Measurements from ENCODE around the gene CELF2. TPM values are rescaled to one million over a fixed set of nuclear protein-coding genes. Genes with fewer than 3 reads are reported as not detected.

CELF2 gene
- total RNA-seq, 2 donors from 2014 or later = 63.2 to 69.4 TPM

DNA sequence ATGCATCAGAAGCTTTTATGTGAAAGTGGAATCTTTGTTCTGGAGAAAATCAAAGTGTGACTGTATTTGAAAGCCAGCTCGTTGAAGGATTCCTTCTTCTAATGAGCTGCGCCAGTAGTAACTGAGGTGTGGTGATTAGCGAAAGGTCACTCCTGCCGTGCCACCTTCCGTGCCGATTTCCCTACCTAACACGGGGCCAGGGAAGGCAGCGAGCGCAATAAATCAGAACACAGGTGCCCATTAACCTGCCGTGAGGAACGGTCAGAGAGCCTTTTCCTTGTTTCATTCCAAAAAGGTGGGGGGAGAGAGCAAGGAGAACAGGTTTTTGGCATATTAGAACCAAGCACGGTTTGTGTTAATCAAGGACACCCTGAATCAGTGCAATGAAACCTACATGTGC, 258.0 kb downstream of the CELF2 start:
- TF ChIP-seq, protein P1, sequence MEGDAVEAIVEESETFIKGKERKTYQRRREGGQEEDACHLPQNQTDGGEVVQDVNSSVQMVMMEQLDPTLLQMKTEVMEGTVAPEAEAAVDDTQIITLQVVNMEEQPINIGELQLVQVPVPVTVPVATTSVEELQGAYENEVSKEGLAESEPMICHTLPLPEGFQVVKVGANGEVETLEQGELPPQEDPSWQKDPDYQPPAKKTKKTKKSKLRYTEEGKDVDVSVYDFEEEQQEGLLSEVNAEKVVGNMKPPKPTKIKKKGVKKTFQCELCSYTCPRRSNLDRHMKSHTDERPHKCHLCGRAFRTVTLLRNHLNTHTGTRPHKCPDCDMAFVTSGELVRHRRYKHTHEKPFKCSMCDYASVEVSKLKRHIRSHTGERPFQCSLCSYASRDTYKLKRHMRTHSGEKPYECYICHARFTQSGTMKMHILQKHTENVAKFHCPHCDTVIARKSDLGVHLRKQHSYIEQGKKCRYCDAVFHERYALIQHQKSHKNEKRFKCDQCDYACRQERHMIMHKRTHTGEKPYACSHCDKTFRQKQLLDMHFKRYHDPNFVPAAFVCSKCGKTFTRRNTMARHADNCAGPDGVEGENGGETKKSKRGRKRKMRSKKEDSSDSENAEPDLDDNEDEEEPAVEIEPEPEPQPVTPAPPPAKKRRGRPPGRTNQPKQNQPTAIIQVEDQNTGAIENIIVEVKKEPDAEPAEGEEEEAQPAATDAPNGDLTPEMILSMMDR (IDR thresholded peaks at IDR 0.05) = no peak
- Histone ChIP-seq H3K27ac (no peak overlapping the region), H3K9me3 (no peaks in the 10 kb centered on the region), H3K36me3 (peaks cover 77% of the 10 kb centered on the region), H3K4me3 (no peak overlapping the region), H3K27me3 (no peaks in the 10 kb centered on the region), H3K4me1 (peaks cover 0 to 3% of the 10 kb centered on the region in 2 donors)
- DNase-seq (ENCODE audit: low spot score) = peak; percentile 50

DNA sequence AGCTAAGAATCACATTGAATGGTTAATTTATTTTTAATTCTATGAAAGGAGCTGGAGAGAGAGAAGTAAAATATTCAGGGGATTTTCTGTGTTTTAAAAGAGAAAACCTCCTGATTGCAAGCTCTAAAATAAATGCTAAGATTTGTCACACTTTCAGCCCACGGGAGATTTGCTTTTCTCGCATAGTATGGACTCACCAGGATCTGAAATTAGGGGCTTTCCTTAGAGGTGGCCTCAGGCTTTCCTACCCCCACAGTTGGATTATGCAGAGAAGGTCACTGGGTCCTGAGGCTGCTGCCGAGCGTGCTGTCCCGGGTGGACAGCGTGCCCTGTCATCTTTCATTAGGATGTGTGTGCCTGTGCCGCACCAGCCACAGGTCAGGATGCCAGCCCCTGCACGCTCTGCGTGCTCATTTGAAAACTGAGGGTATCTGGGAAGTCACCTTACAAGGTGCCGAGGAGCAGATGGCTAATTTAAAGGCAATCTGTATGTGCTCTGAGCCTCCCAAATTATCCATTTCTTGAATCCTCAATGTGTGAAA, 258.8 kb downstream of the CELF2 start:
- DNase-seq (ENCODE audit: low spot score) = peak; percentile 23
- TF ChIP-seq, protein P1 (IDR thresholded peaks at IDR 0.05) = no peak
- H3K9me3 ChIP-seq = no peaks in the 10 kb centered on the region
- no peaks in the 10 kb centered on the region for H3K4me1 ChIP-seq
- H3K27ac ChIP-seq = no peak overlapping the region
- H3K27me3 ChIP-seq = no peaks in the 10 kb centered on the region
- peaks cover 79% of the 10 kb centered on the region for H3K36me3 ChIP-seq
- no peak overlapping the region for H3K4me3 ChIP-seq

DNA sequence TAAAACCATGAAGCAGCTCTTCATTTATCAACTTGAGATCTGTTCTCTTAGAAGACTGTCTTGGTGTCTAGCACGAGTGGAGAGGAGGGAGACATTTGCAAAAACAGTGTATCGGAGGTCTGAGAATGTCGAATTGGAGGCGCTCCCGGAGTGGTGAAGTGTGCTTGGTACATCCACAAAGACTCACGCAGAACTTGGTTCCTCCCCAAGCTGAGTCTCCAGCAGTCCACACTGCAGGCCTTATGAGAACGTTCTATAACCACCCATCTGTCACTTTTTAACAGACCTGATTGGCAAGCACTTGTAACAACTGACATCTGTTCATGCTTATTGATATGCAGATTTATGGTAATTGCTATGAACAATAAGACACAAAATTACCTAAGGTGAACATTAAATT, 261.6 kb downstream of the CELF2 start:
- no peaks in the 10 kb centered on the region for H3K9me3 ChIP-seq
- peaks cover 71% of the 10 kb centered on the region for H3K36me3 ChIP-seq

DNA sequence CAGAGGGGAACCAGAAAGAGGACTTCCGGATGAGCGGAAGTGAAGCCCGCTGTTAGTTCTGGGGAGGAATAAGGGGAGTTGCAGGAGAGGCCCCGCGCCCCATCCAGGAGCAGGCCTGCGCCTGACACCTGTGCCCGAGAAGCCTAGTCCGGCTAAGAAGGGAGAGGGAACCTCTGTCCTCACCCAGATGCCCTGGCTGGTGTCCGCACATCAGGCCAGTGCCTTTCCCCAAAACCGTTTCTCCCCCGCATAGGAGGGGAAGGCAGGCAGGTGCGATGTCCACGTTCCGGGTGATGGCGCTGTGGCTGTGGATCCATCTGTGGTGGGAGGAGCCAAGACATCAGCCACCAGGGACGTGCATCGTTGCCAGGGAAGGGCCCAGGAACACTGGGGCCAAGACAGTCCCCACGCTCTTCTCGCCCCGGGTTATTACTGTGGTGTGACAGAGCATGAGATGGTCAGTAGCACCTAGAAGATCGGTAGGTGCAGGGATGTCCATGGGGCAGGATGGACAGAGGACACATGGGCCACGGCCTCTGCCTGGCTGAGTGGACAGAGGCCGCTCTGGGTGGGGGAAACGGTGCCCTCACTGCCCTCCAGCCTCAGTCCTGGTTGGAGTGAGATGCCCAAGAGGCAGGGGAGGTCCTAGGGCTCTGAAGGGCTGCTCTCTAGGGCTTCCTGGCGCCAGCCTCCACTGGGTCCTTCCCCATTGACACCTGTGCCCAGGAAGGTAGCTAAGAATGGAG, 262.7 kb downstream of the CELF2 start:
- Histone ChIP-seq H3K4me3 (no peak overlapping the region), H3K27me3 (no peaks in the 10 kb centered on the region), H3K27ac (no peak overlapping the region), H3K9me3 (no peaks in the 10 kb centered on the region), H3K4me1 (no peaks in the 10 kb centered on the region), H3K36me3 (peaks cover 60% of the 10 kb centered on the region)
- TF ChIP-seq, protein P1 (IDR thresholded peaks at IDR 0.05) = no peak
- DNase-seq (ENCODE audit: low spot score) = peak; percentile 48

More for the DNA sequence above, 261.6 kb downstream of the CELF2 start:
- no peaks in the 10 kb centered on the region for H3K27me3 ChIP-seq
- no peak for DNase-seq (ENCODE audit: low spot score)
- H3K4me3 ChIP-seq = no peak overlapping the region
- TF ChIP-seq, protein P1 (IDR thresholded peaks at IDR 0.05) = no peak
- H3K4me1 ChIP-seq = no peaks in the 10 kb centered on the region
- no peak overlapping the region for H3K27ac ChIP-seq

DNA sequence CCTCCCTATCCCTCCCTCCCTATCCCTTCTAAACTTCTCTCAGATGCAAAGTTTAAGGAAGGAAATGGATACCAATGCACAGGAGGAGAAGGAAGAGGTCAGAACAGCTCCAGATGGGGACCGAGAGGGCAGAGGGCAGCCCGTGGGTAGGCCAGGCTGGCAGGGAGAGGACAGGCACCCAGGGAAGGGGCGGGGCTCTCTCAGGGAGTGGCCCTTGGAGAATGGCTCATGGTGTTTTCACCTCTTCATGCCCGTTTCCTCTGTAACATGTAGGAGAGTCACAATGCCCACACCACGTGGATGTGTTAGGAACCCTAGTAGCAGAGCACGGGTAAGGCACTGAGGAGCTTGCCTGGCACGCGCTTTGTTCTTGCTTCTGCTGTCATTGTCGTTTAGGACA, 264.5 kb downstream of the CELF2 start:
- Histone ChIP-seq H3K27me3 (no peaks in the 10 kb centered on the region), H3K36me3 (peaks cover 57% of the 10 kb centered on the region)

More for the DNA sequence above, 264.5 kb downstream of the CELF2 start:
- Histone ChIP-seq H3K4me1 (no peaks in the 10 kb centered on the region), H3K9me3 (no peaks in the 10 kb centered on the region), H3K4me3 (no peak overlapping the region), H3K27ac (no peak overlapping the region)
- TF ChIP-seq, protein P1 (IDR thresholded peaks at IDR 0.05) = no peak
- peak; percentile 43 for DNase-seq (ENCODE audit: low spot score)
